GM18868 (cell line): Measurements from ENCODE around the gene AXIN1.
A peak's percentile ranks its signal among the peaks of the same experiment; 100 is the strongest.
"Not testable (repeated sequence)": the region's sequence is repeated elsewhere in the genome, so short reads cannot be mapped to it uniquely, and the experiment has no call there.

Experiments
- ATAC-seq: cut with Tn5 transposase; IDR thresholded peaks from one replicate; pipeline ENCODE4 v1.9.1; 2021; ENCODE audit warnings: mild to moderate bottlenecking, moderate library complexity; ENCODE audit not compliant: unreplicated experiment

The AXIN1 gene

GRCh38 chr16:352547-353403, at the start of gene AXIN1:
Gene AXIN1 (minus strand): TSS chr16:352723. CDS start chr16:347025, 5,698 bp downstream.
- ATAC-seq: peak; percentile 65

GRCh38 chr16:401468-402348, 49.2 kb upstream of the AXIN1 start, which contains the start of gene DECR2:
Gene DECR2 (plus strand): TSS chr16:401885. CDS start chr16:401964, 79 bp downstream.
- peak; percentile 59 for ATAC-seq

GRCh38 chr16:400061-400591, 47.6 kb upstream of the AXIN1 start:
- ATAC-seq: no peak

- no peak for ATAC-seq
Measured at GRCh38 chr16:399340-400019, 47.0 kb upstream of the AXIN1 start.

GRCh38 chr16:398561-399339, 46.2 kb upstream of the AXIN1 start:
- no peak for ATAC-seq

- ATAC-seq: no peak
Measured at GRCh38 chr16:397736-398332, 45.3 kb upstream of the AXIN1 start.

GRCh38 chr16:397135-397661, 44.7 kb upstream of the AXIN1 start, which contains the start of gene NME4:
Gene NME4 (plus strand): TSS chr16:397199. CDS start chr16:397223, 24 bp downstream.
- ATAC-seq: no peak

GRCh38 chr16:396605-397004, 44.1 kb upstream of the AXIN1 start:
- ATAC-seq: no peak

- no peak for ATAC-seq
Measured at GRCh38 chr16:396199-396598, 43.7 kb upstream of the AXIN1 start.

- ATAC-seq: no peak
Measured at GRCh38 chr16:392450-393030, 40.0 kb upstream of the AXIN1 start.

GRCh38 chr16:391885-392335, 39.4 kb upstream of the AXIN1 start:
- no peak for ATAC-seq

GRCh38 chr16:389352-389751, 36.8 kb upstream of the AXIN1 start:
- ATAC-seq: no peak

- ATAC-seq: not testable (repeated sequence)
Measured at GRCh38 chr16:387761-388666, 35.5 kb upstream of the AXIN1 start.

- no peak for ATAC-seq
Measured at GRCh38 chr16:386641-387156, 34.2 kb upstream of the AXIN1 start.

GRCh38 chr16:383326-384051, 31.0 kb upstream of the AXIN1 start:
- ATAC-seq: no peak

- no peak for ATAC-seq
Measured at GRCh38 chr16:381789-382717, 29.5 kb upstream of the AXIN1 start, which contains the start of gene PGAP6. Gene PGAP6 (minus strand): TSS chr16:381978. CDS start chr16:381821, 157 bp downstream.
